ENCODE data around the gene KRT72. TPM values are rescaled to one million over a fixed set of nuclear protein-coding genes. Genes with fewer than 3 reads are reported as not detected.

The KRT72 gene
- total RNA-seq, 4 donors from 2014 or later: not detected

- Histone ChIP-seq H3K4me3 (no peak overlapping the region), H3K4me1 (no peaks in the 10 kb centered on the region), H3K9me3 (no peaks in the 10 kb centered on the region), H3K27me3 (peaks cover 0 to under 1% (median 0%) of the 10 kb centered on the region in 3 donors), H3K36me3 (no peaks in the 10 kb centered on the region), H3K27ac (no peak overlapping the region)
- intact Hi-C loops (cut with DNase I; ENCODE audit: low total_unique reads) (no loop called here), in situ Hi-C loops (cut with MboI; ENCODE audit: low sequenced_read_pairs in 4 of 4) (no loop called here)
- no peak for TF ChIP-seq POLR2A (IDR thresholded peaks at IDR 0.05)
- ATAC-seq (no peak), DNase-seq (no peak)
Measured at GRCh38 chr12:52646613-52647012, 45.4 kb upstream of the KRT72 start.

GRCh38 chr12:52645982-52646381, 44.7 kb upstream of the KRT72 start:
- Histone ChIP-seq H3K9me3 (no peaks in the 10 kb centered on the region), H3K27ac (no peak overlapping the region), H3K36me3 (no peaks in the 10 kb centered on the region), H3K4me3 (no peak overlapping the region), H3K27me3 (no peaks in the 10 kb centered on the region), H3K4me1 (no peaks in the 10 kb centered on the region)
- in situ Hi-C loops (cut with MboI; ENCODE audit: low sequenced_read_pairs in 4 of 4) (no loop called here), intact Hi-C loops (cut with DNase I; ENCODE audit: low total_unique reads) (no loop called here)
- DNase-seq: no peak
- TF ChIP-seq CTCF (IDR thresholded peaks at IDR 0.05 in 4 of 5, conservative IDR thresholded peaks at IDR 0.05 in 1 of 5): no peak
- no peak for TF ChIP-seq POLR2A (IDR thresholded peaks at IDR 0.05)
- no peak for ATAC-seq

GRCh38 chr12:52645120-52645761, 44.0 kb upstream of the KRT72 start:
- H3K36me3 ChIP-seq: no peaks in the 10 kb centered on the region
- intact Hi-C loops (cut with DNase I; ENCODE audit: low total_unique reads) (no loop called here), in situ Hi-C loops (cut with MboI; ENCODE audit: low sequenced_read_pairs in 4 of 4) (no loop called here)
- no peaks in the 10 kb centered on the region for H3K27me3 ChIP-seq
- H3K27ac ChIP-seq: no peak overlapping the region
- no peak overlapping the region for H3K4me3 ChIP-seq
- H3K9me3 ChIP-seq: no peaks in the 10 kb centered on the region
- no peaks in the 10 kb centered on the region for H3K4me1 ChIP-seq
- TF ChIP-seq POLR2A (IDR thresholded peaks at IDR 0.05) (no peak), CTCF (IDR thresholded peaks at IDR 0.05 in 4 of 5, conservative IDR thresholded peaks at IDR 0.05 in 1 of 5) (no peak)
- no peak for DNase-seq
- ATAC-seq: no peak

GRCh38 chr12:52644078-52644415, 42.8 kb upstream of the KRT72 start:
- in situ Hi-C loops (cut with MboI; ENCODE audit: low sequenced_read_pairs in 4 of 4): no loop called here
- H3K9me3 ChIP-seq: no peaks in the 10 kb centered on the region
- no peaks in the 10 kb centered on the region for H3K4me1 ChIP-seq
- TF ChIP-seq POLR2A (IDR thresholded peaks at IDR 0.05) (no peak), CTCF (IDR thresholded peaks at IDR 0.05 in 4 of 5, conservative IDR thresholded peaks at IDR 0.05 in 1 of 5) (no peak)
- no peak overlapping the region for H3K4me3 ChIP-seq
- ATAC-seq: no peak
- no peaks in the 10 kb centered on the region for H3K36me3 ChIP-seq
- H3K27ac ChIP-seq: no peak overlapping the region
- DNase-seq: no peak
- intact Hi-C loops (cut with DNase I; ENCODE audit: low total_unique reads): no loop called here
- H3K27me3 ChIP-seq: peaks cover 0 to 6% (median 0%) of the 10 kb centered on the region in 3 donors

- Histone ChIP-seq H3K4me1 (no peaks in the 10 kb centered on the region), H3K27ac (no peak overlapping the region), H3K9me3 (no peaks in the 10 kb centered on the region), H3K4me3 (no peak overlapping the region), H3K27me3 (peaks cover 0 to 8% (median 0%) of the 10 kb centered on the region in 3 donors), H3K36me3 (no peaks in the 10 kb centered on the region)
- intact Hi-C loops (cut with DNase I; ENCODE audit: low total_unique reads) (no loop called here), in situ Hi-C loops (cut with MboI; ENCODE audit: low sequenced_read_pairs in 4 of 4) (no loop called here)
- ATAC-seq (no peak), DNase-seq (no peak)
- TF ChIP-seq CTCF (IDR thresholded peaks at IDR 0.05 in 4 of 5, conservative IDR thresholded peaks at IDR 0.05 in 1 of 5) (no peak), POLR2A (IDR thresholded peaks at IDR 0.05) (no peak)
Measured at GRCh38 chr12:52643233-52644077, 42.2 kb upstream of the KRT72 start.
